ENCODE measurements around the gene TAOK2.

The TAOK2 gene

GRCh38 chr16:29963021-29963743, 10.5 kb upstream of the TAOK2 start:
- DNase-seq (ENCODE audit: low read depth in 2 of 2), result no peak

- no peak for DNase-seq (ENCODE audit: low read depth in 2 of 2)
Observed at GRCh38 chr16:29968205-29968604, 5.5 kb upstream of the TAOK2 start.

- no peak for DNase-seq (ENCODE audit: low read depth in 2 of 2)
Observed at GRCh38 chr16:29971304-29971703, 2.4 kb upstream of the TAOK2 start.

- DNase-seq (ENCODE audit: low read depth in 2 of 2), result no peak
Observed at GRCh38 chr16:29972500-29972899, 1.2 kb upstream of the TAOK2 start.

- DNase-seq (ENCODE audit: low read depth in 2 of 2), result no peak
Observed at GRCh38 chr16:29972992-29973383, 680 bp upstream of the TAOK2 start.

- no peak for DNase-seq (ENCODE audit: low read depth in 2 of 2)
Observed at GRCh38 chr16:29974291-29975133, 844 bp downstream of the TAOK2 start.

- no peak for DNase-seq (ENCODE audit: low read depth in 2 of 2)
Observed at GRCh38 chr16:29975134-29975538, 1.5 kb downstream of the TAOK2 start.

GRCh38 chr16:29975811-29976511, 2.3 kb downstream of the TAOK2 start:
- no peak for DNase-seq (ENCODE audit: low read depth in 2 of 2)

- no peak for DNase-seq (ENCODE audit: low read depth in 2 of 2)
Observed at GRCh38 chr16:29977063-29977825, 3.6 kb downstream of the TAOK2 start.

- DNase-seq (ENCODE audit: low read depth in 2 of 2), result no peak
Observed at GRCh38 chr16:29978081-29978480, 4.4 kb downstream of the TAOK2 start.

- no peak for DNase-seq (ENCODE audit: low read depth in 2 of 2)
Observed at GRCh38 chr16:29978564-29979270, 5.0 kb downstream of the TAOK2 start.

GRCh38 chr16:29982560-29983419, 9.1 kb downstream of the TAOK2 start:
- DNase-seq (ENCODE audit: low read depth in 2 of 2), result no peak

- DNase-seq (ENCODE audit: low read depth in 2 of 2), result no peak
Observed at GRCh38 chr16:29983420-29984136, 9.9 kb downstream of the TAOK2 start.

GRCh38 chr16:29984137-29984763, 10.6 kb downstream of the TAOK2 start:
- DNase-seq (ENCODE audit: low read depth in 2 of 2), result no peak

- DNase-seq (ENCODE audit: low read depth in 2 of 2), result no peak
Observed at GRCh38 chr16:29984764-29985147, 11.1 kb downstream of the TAOK2 start.

- DNase-seq (ENCODE audit: low read depth in 2 of 2), result no peak
Observed at GRCh38 chr16:29985271-29985811, 11.7 kb downstream of the TAOK2 start.

GRCh38 chr16:29986231-29986630, 12.6 kb downstream of the TAOK2 start:
- no peak for DNase-seq (ENCODE audit: low read depth in 2 of 2)

- DNase-seq (ENCODE audit: low read depth in 2 of 2), result no peak
Observed at GRCh38 chr16:29986931-29987330, 13.3 kb downstream of the TAOK2 start.
